ENCODE measurements around the gene ELOVL3.

DNA sequence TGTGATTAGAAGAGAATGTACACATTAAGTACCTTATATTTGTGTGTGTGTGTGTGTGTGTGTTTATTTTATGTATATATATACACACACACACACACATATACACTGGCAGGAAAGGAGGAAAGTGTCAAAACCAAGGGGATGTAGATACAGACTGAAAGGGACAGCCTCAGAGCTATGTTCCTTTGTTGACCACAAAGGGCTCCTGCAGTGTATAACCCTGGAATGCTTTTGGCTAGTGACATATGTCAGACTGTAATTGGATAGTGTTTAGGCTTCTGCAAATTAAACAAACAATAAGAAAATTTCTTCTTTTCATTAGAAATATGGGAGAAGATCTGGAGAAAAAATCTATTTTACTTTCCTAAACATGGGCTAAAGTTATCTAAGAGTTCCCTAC, 35.1 kb downstream of the ELOVL3 start:
- TF ChIP-seq RAD51 (IDR thresholded peaks at IDR 0.05) = no peak
- no peak for TF ChIP-seq GABPA (IDR thresholded peaks at IDR 0.05; ENCODE audit: low read depth)
- no peak for TF ChIP-seq FOS (IDR thresholded peaks at IDR 0.05; ENCODE audit: borderline replicate concordance, extremely low read depth, insufficient read length)
- TF ChIP-seq MYC (IDR thresholded peaks at IDR 0.05; ENCODE audit: insufficient read depth, insufficient read length, insufficient replicate concordance, low read length, severe bottlenecking) = no peak
- no peak for TF ChIP-seq DPF2 (IDR thresholded peaks at IDR 0.05)
- TF ChIP-seq KDM1A (IDR thresholded peaks at IDR 0.05; ENCODE audit: borderline replicate concordance) = no peak
- no peak for TF ChIP-seq RAD21 (IDR thresholded peaks at IDR 0.05; ENCODE audit: insufficient read depth, low read depth, low read length)
- TF ChIP-seq YY1 (IDR thresholded peaks at IDR 0.05; ENCODE audit: low read depth, low read length) = no peak
- no peak for TF ChIP-seq POLR2A (IDR thresholded peaks at IDR 0.05; ENCODE audit: low read depth, low read length)
- no peak for TF ChIP-seq CBX3 (IDR thresholded peaks at IDR 0.05; ENCODE audit: borderline replicate concordance, low read depth)
- no peak for TF ChIP-seq RFX5 (IDR thresholded peaks at IDR 0.05; ENCODE audit: low read depth, low read length)
